ENCODE data around the gene TMEM116. TPM values are rescaled to one million over a fixed set of nuclear protein-coding genes. Genes with fewer than 3 reads are reported as not detected.

The TMEM116 gene
- total RNA-seq, 4 donors from 2014 or later, result 17.6 to 35.9 (median 25.2) TPM

DNA sequence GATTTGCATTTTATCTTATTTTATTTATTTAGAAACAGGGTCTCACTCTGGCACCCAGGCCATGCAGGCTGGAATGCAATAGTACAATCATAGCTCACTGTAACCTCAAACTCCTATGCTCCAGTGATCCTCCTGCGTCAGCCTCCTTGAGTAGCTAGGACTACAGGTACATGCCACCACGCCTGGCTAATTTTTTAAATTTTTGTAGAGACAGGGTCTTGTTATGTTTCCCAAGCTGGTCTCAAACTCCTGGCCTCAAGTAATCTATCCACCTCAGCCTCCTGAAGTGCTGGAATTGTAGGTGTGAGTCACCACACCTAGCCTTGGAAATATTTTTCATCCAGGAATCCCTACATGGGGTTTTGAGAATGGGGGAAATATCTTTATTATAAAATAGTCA lies 86.3 kb downstream of the TMEM116 start:
- TF ChIP-seq POLR2AphosphoS5 (IDR thresholded peaks at IDR 0.05) (no peak), EP300 (IDR thresholded peaks at IDR 0.05; ENCODE audit: low read depth) (no peak), POLR2A (IDR thresholded peaks at IDR 0.05) (no peak)
- TF ChIP-seq, protein P1, sequence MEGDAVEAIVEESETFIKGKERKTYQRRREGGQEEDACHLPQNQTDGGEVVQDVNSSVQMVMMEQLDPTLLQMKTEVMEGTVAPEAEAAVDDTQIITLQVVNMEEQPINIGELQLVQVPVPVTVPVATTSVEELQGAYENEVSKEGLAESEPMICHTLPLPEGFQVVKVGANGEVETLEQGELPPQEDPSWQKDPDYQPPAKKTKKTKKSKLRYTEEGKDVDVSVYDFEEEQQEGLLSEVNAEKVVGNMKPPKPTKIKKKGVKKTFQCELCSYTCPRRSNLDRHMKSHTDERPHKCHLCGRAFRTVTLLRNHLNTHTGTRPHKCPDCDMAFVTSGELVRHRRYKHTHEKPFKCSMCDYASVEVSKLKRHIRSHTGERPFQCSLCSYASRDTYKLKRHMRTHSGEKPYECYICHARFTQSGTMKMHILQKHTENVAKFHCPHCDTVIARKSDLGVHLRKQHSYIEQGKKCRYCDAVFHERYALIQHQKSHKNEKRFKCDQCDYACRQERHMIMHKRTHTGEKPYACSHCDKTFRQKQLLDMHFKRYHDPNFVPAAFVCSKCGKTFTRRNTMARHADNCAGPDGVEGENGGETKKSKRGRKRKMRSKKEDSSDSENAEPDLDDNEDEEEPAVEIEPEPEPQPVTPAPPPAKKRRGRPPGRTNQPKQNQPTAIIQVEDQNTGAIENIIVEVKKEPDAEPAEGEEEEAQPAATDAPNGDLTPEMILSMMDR (IDR thresholded peaks at IDR 0.05), result no peak
- H3K4me3 ChIP-seq, result no peak overlapping the region
- H3K27me3 ChIP-seq, result no peaks in the 10 kb centered on the region
- 100% methylated on average over 2 of the region's 2 CpGs for WGBS, 2 donors (ENCODE audit: low coverage in 1 of 2)
- DNase-seq, result no peak
- no peak overlapping the region for H3K27ac ChIP-seq
- H3K9me3 ChIP-seq, result no peaks in the 10 kb centered on the region
- in situ Hi-C loops (cut with MboI; ENCODE audit: low pct_ligation_motif_present in 1 of 4, low pct_unique_long_range_greater_than_20kb in 1 of 4, low sequenced_read_pairs in 3 of 4), result loop anchor here in 1 of 4 donors (25.0 kb wide), 1 partner anchor 461 kb away; the partner anchor contains the start of gene HECTD4
- peaks cover 0 to 7% (median 0%) of the 10 kb centered on the region in 4 donors for H3K4me1 ChIP-seq
- no peaks in the 10 kb centered on the region for H3K36me3 ChIP-seq
- intact Hi-C loops (cut with DNase I; ENCODE audit: low total_unique reads), result no loop called here

DNA sequence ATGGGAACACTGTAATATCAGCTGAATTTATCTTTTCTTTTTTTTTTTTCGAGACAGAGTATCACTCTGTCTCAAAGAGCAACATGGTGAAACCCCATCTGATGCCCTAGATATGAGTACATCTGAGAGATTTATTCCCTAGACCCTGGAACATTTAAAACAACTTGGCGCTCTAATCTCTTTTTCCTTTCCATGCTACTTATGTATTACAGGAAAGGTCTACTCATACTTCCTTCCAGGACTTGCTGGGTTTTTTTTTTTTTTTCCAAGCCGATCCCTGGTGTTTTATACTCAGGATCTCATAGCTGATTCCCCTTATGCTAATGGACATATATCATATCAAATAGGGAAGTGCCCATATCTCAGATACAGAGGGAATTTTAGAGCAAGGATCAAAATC lies 87.8 kb downstream of the TMEM116 start:
- Histone ChIP-seq H3K27ac (no peak overlapping the region), H3K36me3 (no peaks in the 10 kb centered on the region), H3K4me3 (no peak overlapping the region), H3K4me1 (peaks cover 0 to 7% (median 0%) of the 10 kb centered on the region in 4 donors), H3K27me3 (no peaks in the 10 kb centered on the region), H3K9me3 (no peaks in the 10 kb centered on the region)
- no peak for TF ChIP-seq POLR2A (IDR thresholded peaks at IDR 0.05)
- TF ChIP-seq POLR2AphosphoS5 (IDR thresholded peaks at IDR 0.05), result no peak
- TF ChIP-seq EP300 (IDR thresholded peaks at IDR 0.05; ENCODE audit: low read depth), result no peak
- TF ChIP-seq, protein P1 (IDR thresholded peaks at IDR 0.05), result no peak
- no peak for DNase-seq
- intact Hi-C loops (cut with DNase I; ENCODE audit: low total_unique reads) (no loop called here), in situ Hi-C loops (cut with MboI; ENCODE audit: low pct_ligation_motif_present in 1 of 4, low pct_unique_long_range_greater_than_20kb in 1 of 4, low sequenced_read_pairs in 3 of 4) (loop anchor here in 1 of 4 donors (25.0 kb wide), 1 partner anchor 462 kb away; the partner anchor contains the start of gene HECTD4)
- WGBS, 2 donors (ENCODE audit: low coverage in 1 of 2), result 83 to 85% methylated on average over 3 of the region's 3 CpGs

DNA sequence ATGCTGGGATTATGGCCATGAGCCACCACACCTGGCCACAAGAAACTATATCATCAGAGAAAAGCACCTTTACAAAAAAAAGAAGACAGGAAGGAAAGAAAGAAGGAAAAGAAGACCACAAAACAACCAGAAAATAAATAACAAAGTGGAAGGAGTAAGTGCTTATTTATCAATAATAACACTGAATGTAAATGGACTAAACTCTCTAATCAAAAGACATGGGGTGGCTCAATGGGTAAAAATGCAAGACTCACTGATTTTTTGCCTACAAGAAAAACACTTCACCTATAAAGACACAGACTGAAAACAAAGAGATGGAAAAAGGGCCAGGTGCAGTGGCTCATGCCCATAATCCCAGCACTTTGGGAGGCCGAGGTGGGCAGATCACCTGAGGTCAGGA lies 105.2 kb downstream of the TMEM116 start:
- Histone ChIP-seq H3K4me1 (no peaks in the 10 kb centered on the region), H3K27me3 (no peaks in the 10 kb centered on the region), H3K4me3 (no peak overlapping the region), H3K36me3 (no peaks in the 10 kb centered on the region), H3K9me3 (peaks cover 0 to 4% of the 10 kb centered on the region in 2 donors), H3K27ac (no peak overlapping the region)
- in situ Hi-C loops (cut with MboI; ENCODE audit: low pct_ligation_motif_present in 1 of 4, low pct_unique_long_range_greater_than_20kb in 1 of 4, low sequenced_read_pairs in 3 of 4), result no loop called here
- no peak for DNase-seq
- WGBS, 2 donors (ENCODE audit: low coverage in 1 of 2), result 100% methylated on average over 1 of the region's 1 CpG; no CpG with 5 or more reads in 1 of the 2 donors
- intact Hi-C loops (cut with DNase I; ENCODE audit: low total_unique reads), result no loop called here
- TF ChIP-seq, protein P1 (IDR thresholded peaks at IDR 0.05), result no peak
- TF ChIP-seq POLR2AphosphoS5 (IDR thresholded peaks at IDR 0.05) (no peak), POLR2A (IDR thresholded peaks at IDR 0.05) (no peak), EP300 (IDR thresholded peaks at IDR 0.05; ENCODE audit: low read depth) (no peak)

DNA sequence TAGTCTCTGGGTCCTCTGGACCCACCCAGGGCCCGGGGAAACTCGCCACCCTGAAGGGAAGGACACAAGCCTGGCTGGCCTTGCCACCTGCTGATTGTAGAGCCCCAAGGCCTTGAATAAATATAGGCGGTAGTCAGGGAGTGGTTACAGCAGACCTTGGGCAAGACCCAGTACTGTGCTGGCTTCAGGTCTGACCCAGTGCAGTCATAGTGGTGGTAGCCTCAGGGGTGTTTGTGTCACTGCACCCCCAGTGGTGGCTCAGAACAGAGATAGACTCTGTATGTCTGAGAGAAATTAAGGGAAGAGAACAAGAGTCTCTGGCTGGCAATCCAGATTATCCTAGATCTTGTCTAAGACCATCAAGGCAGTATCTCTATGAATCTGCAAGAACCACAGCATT lies 107.5 kb downstream of the TMEM116 start:
- H3K27me3 ChIP-seq, result no peaks in the 10 kb centered on the region
- no peaks in the 10 kb centered on the region for H3K36me3 ChIP-seq
- intact Hi-C loops (cut with DNase I; ENCODE audit: low total_unique reads), result no loop called here
- H3K9me3 ChIP-seq, result peaks cover 0 to 4% of the 10 kb centered on the region in 2 donors
- H3K4me1 ChIP-seq, result no peaks in the 10 kb centered on the region
- WGBS, 2 donors (ENCODE audit: low coverage in 1 of 2), result 98% methylated on average over 3 of the region's 3 CpGs; no CpG with 5 or more reads in 1 of the 2 donors
- in situ Hi-C loops (cut with MboI; ENCODE audit: low pct_ligation_motif_present in 1 of 4, low pct_unique_long_range_greater_than_20kb in 1 of 4, low sequenced_read_pairs in 3 of 4), result no loop called here
- DNase-seq, result no peak
- H3K27ac ChIP-seq, result no peak overlapping the region
- TF ChIP-seq POLR2A (IDR thresholded peaks at IDR 0.05) (no peak), POLR2AphosphoS5 (IDR thresholded peaks at IDR 0.05) (no peak), EP300 (IDR thresholded peaks at IDR 0.05; ENCODE audit: low read depth) (no peak)
- TF ChIP-seq, protein P1 (IDR thresholded peaks at IDR 0.05), result no peak
- no peak overlapping the region for H3K4me3 ChIP-seq

Measured in transverse colon (tissue), 4 donors.